Cardiac septum (tissue), 1 donor: ENCODE measurements around the gene TMEM98. TPM values are rescaled to one million over a fixed set of nuclear protein-coding genes. Genes with fewer than 3 reads are reported as not detected.
"Not testable (repeated sequence)": the region's sequence is repeated elsewhere in the genome, so short reads cannot be mapped to it uniquely, and the experiment has no call there.

Experiments used
- DNase-seq: peaks from one replicate; pipeline ENCODE4 v3.0.0-alpha.2; 2020; ENCODE audit warnings: low spot score
- intact Hi-C: fragments of 100-400 bp; cut with DNase I; formaldehyde crosslinking; loops from one replicate; pipeline ENCODE4 v1.14.0; 2022
- total RNA-seq: library from RNA; stranded (reverse); fragmentation: NEBNext Ultra II Directional; extraction: Animal tissue kit (Norgen Biotek cat#: 25700); gene quantifications from one replicate; pipeline ENCODE4 v1.2.1, GENCODE V29; 2021
- donor health status: DM: no; HTN: no; CAD: no.

TMEM98 gene
- total RNA-seq, 1 donor from 2014 or later, result 12.9 TPM

GRCh38 chr17:32912218-32912897, 15.6 kb upstream of the TMEM98 start:
- no peak for DNase-seq
- intact Hi-C loops, result no loop called here

- DNase-seq, result no peak
- intact Hi-C loops, result no loop called here
Measured at GRCh38 chr17:32913593-32913992, 14.4 kb upstream of the TMEM98 start.

- intact Hi-C loops, result no loop called here
- no peak for DNase-seq
Measured at GRCh38 chr17:32914181-32914580, 13.8 kb upstream of the TMEM98 start.

- intact Hi-C loops, result no loop called here
- DNase-seq, result no peak
Measured at GRCh38 chr17:32915245-32915644, 12.7 kb upstream of the TMEM98 start.

- intact Hi-C loops, result no loop called here
- DNase-seq, result no peak
Measured at GRCh38 chr17:32916134-32916533, 11.8 kb upstream of the TMEM98 start.

- intact Hi-C loops, result no loop called here
- DNase-seq, result no peak
Measured at GRCh38 chr17:32917081-32917480, 10.9 kb upstream of the TMEM98 start.

GRCh38 chr17:32917842-32918241, 10.1 kb upstream of the TMEM98 start:
- intact Hi-C loops, result no loop called here
- DNase-seq, result no peak

- DNase-seq, intact Hi-C loops: not testable (repeated sequence)
Measured at GRCh38 chr17:32919876-32920275, 8.1 kb upstream of the TMEM98 start.

GRCh38 chr17:32920293-32920692, 7.7 kb upstream of the TMEM98 start:
- intact Hi-C loops, result no loop called here
- no peak for DNase-seq

GRCh38 chr17:32921017-32921416, 6.9 kb upstream of the TMEM98 start:
- DNase-seq, result no peak
- intact Hi-C loops, result no loop called here

GRCh38 chr17:32923905-32924304, 4.0 kb upstream of the TMEM98 start:
- intact Hi-C loops, DNase-seq: not testable (repeated sequence)

- intact Hi-C loops, result no loop called here
Measured at GRCh38 chr17:32926183-32926582, 1.8 kb upstream of the TMEM98 start.

GRCh38 chr17:32926789-32927188, 1.2 kb upstream of the TMEM98 start:
- intact Hi-C loops, DNase-seq: not testable (repeated sequence)

More at GRCh38 chr17:32926183-32926582, 1.8 kb upstream of the TMEM98 start:
- no peak for DNase-seq

- DNase-seq, result no peak
- intact Hi-C loops, result no loop called here
Measured at GRCh38 chr17:32927201-32927723, 691 bp upstream of the TMEM98 start.

GRCh38 chr17:32928586-32929535, 908 bp downstream of the TMEM98 start:
- no peak for DNase-seq
- intact Hi-C loops, result no loop called here

- no peak for DNase-seq
- intact Hi-C loops, result no loop called here
Measured at GRCh38 chr17:32929588-32929987, 1.6 kb downstream of the TMEM98 start.

GRCh38 chr17:32930512-32930911, 2.6 kb downstream of the TMEM98 start:
- no peak for DNase-seq
- intact Hi-C loops, result no loop called here

- intact Hi-C loops, result no loop called here
- DNase-seq, result no peak
Measured at GRCh38 chr17:32931686-32932085, 3.7 kb downstream of the TMEM98 start.

- no peak for DNase-seq
- intact Hi-C loops, result no loop called here
Measured at GRCh38 chr17:32933881-32934280, 5.9 kb downstream of the TMEM98 start.

- intact Hi-C loops, result no loop called here
Measured at GRCh38 chr17:32935726-32936125, 7.8 kb downstream of the TMEM98 start.

More at GRCh38 chr17:32935726-32936125, 7.8 kb downstream of the TMEM98 start:
- DNase-seq, result no peak
